ENCODE results near the gene KRT77. TPM values are rescaled to one million over a fixed set of nuclear protein-coding genes. Genes with fewer than 3 reads are reported as not detected.
"Not testable (repeated sequence)": the region's sequence is repeated elsewhere in the genome, so short reads cannot be mapped to it uniquely, and the experiment has no call there.

Gene KRT77
- total RNA-seq, 1 donor: not detected

DNA sequence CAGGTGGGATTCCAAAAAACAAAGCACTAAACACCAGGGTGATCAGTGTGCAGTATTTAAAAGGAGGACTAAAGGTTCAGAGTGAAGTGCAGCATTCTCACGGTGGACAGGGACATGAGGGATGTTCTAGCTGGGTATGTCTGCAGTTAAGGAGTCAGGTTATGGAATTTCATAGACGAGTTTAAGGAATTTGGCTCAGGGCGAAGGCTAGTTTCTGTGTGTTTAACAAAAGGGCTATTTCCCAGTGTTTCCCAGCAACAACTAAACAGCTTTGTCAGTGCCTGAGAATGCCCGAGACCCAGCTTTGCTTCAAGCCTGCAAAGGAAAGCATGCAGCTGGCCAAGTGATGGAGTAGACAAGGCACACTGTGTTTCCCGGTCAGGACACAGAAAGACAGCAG is 30.1 kb downstream of the KRT77 start:
- DNase-seq (ENCODE audit: insufficient read length, low spot score, missing footprints): no peak
- Histone ChIP-seq H3K4me2 (ENCODE audit: insufficient read depth, low read length) (no peak overlapping the region), H2AFZ (ENCODE audit: low read length) (no peak overlapping the region), H4K20me1 (ENCODE audit: insufficient read depth, low read length) (no peaks in the 10 kb centered on the region), H3K27me3 (ENCODE audit: insufficient read depth, low read length) (peaks cover 47% of the 10 kb centered on the region), H3K27ac (ENCODE audit: low read depth, low read length) (no peak overlapping the region), H3K9me3 (ENCODE audit: low read depth, low read length) (no peaks in the 10 kb centered on the region), H3K4me1 (ENCODE audit: insufficient read depth, low read length) (no peaks in the 10 kb centered on the region), H3K4me3 (ENCODE audit: insufficient read depth, low read length) (no peak overlapping the region), H3K79me2 (ENCODE audit: insufficient read depth, low read length) (no peaks in the 10 kb centered on the region), H3K36me3 (ENCODE audit: insufficient read depth, low read length) (no peaks in the 10 kb centered on the region)
- TF ChIP-seq, protein P1, sequence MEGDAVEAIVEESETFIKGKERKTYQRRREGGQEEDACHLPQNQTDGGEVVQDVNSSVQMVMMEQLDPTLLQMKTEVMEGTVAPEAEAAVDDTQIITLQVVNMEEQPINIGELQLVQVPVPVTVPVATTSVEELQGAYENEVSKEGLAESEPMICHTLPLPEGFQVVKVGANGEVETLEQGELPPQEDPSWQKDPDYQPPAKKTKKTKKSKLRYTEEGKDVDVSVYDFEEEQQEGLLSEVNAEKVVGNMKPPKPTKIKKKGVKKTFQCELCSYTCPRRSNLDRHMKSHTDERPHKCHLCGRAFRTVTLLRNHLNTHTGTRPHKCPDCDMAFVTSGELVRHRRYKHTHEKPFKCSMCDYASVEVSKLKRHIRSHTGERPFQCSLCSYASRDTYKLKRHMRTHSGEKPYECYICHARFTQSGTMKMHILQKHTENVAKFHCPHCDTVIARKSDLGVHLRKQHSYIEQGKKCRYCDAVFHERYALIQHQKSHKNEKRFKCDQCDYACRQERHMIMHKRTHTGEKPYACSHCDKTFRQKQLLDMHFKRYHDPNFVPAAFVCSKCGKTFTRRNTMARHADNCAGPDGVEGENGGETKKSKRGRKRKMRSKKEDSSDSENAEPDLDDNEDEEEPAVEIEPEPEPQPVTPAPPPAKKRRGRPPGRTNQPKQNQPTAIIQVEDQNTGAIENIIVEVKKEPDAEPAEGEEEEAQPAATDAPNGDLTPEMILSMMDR (IDR thresholded peaks at IDR 0.05; ENCODE audit: extremely low read depth, low read depth, low read length): no peak

DNA sequence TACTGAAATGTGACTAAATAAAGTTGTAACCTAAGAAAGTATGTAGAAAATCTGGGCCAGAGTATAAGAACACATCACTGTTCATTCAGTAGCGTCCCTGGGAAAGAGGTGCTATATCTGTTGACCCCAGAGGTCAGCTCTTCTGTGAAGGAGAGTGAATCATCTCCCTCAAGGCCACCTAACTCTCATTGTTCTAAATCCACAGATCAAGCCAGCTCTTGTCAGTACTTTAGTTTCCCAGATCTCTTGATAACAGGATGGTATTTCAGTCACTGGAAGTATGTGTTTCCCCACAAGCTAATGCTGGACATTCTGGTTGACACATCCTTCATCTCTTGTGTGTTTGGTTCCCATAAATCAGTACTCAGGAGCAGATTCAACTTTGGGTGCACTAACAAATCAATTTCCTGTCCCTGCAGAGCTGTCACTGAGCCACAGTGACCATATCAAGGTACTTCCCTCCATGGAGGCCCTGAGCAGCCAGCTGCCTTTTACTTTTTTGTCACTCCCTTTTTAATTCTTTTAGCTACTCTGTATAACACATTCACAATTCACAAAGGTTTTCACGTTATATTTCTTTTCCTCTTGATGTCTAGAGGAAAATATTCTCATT is 30.9 kb downstream of the KRT77 start:
- DNase-seq (ENCODE audit: insufficient read length, low spot score, missing footprints): no peak
- TF ChIP-seq, protein P1 (IDR thresholded peaks at IDR 0.05; ENCODE audit: extremely low read depth, low read depth, low read length): no peak

GRCh38 chr12:52670961-52671360 is 32.4 kb downstream of the KRT77 start:
- Histone ChIP-seq H4K20me1 (ENCODE audit: insufficient read depth, low read length) (no peaks in the 10 kb centered on the region), H3K4me3 (ENCODE audit: insufficient read depth, low read length) (no peak overlapping the region), H3K27me3 (ENCODE audit: insufficient read depth, low read length) (peaks cover 28% of the 10 kb centered on the region), H3K36me3 (ENCODE audit: insufficient read depth, low read length) (no peaks in the 10 kb centered on the region), H3K9me3 (ENCODE audit: low read depth, low read length) (no peaks in the 10 kb centered on the region), H2AFZ (ENCODE audit: low read length) (no peak overlapping the region), H3K27ac (ENCODE audit: low read depth, low read length) (no peak overlapping the region), H3K4me2 (ENCODE audit: insufficient read depth, low read length) (no peak overlapping the region), H3K4me1 (ENCODE audit: insufficient read depth, low read length) (no peaks in the 10 kb centered on the region), H3K79me2 (ENCODE audit: insufficient read depth, low read length) (no peaks in the 10 kb centered on the region)
- no peak for DNase-seq (ENCODE audit: insufficient read length, low spot score, missing footprints)
- TF ChIP-seq, protein P1 (IDR thresholded peaks at IDR 0.05; ENCODE audit: extremely low read depth, low read depth, low read length): no peak

More for the DNA sequence above, 30.9 kb downstream of the KRT77 start:
- H3K36me3 ChIP-seq (ENCODE audit: insufficient read depth, low read length): no peaks in the 10 kb centered on the region
- H3K27me3 ChIP-seq (ENCODE audit: insufficient read depth, low read length): peaks cover 41% of the 10 kb centered on the region
- no peak overlapping the region for H3K4me3 ChIP-seq (ENCODE audit: insufficient read depth, low read length)
- no peaks in the 10 kb centered on the region for H4K20me1 ChIP-seq (ENCODE audit: insufficient read depth, low read length)
- H3K4me2 ChIP-seq (ENCODE audit: insufficient read depth, low read length): no peak overlapping the region
- no peak overlapping the region for H2AFZ ChIP-seq (ENCODE audit: low read length)
- H3K4me1 ChIP-seq (ENCODE audit: insufficient read depth, low read length): no peaks in the 10 kb centered on the region
- no peaks in the 10 kb centered on the region for H3K9me3 ChIP-seq (ENCODE audit: low read depth, low read length)
- no peak overlapping the region for H3K27ac ChIP-seq (ENCODE audit: low read depth, low read length)
- H3K79me2 ChIP-seq (ENCODE audit: insufficient read depth, low read length): no peaks in the 10 kb centered on the region

GRCh38 chr12:52670506-52670905 is 32.8 kb downstream of the KRT77 start:
- Histone ChIP-seq H3K4me3 (ENCODE audit: insufficient read depth, low read length) (no peak overlapping the region), H4K20me1 (ENCODE audit: insufficient read depth, low read length) (no peaks in the 10 kb centered on the region), H3K4me2 (ENCODE audit: insufficient read depth, low read length) (no peak overlapping the region), H3K27me3 (ENCODE audit: insufficient read depth, low read length) (peaks cover 33% of the 10 kb centered on the region), H3K79me2 (ENCODE audit: insufficient read depth, low read length) (no peaks in the 10 kb centered on the region), H2AFZ (ENCODE audit: low read length) (no peak overlapping the region), H3K9me3 (ENCODE audit: low read depth, low read length) (no peaks in the 10 kb centered on the region), H3K4me1 (ENCODE audit: insufficient read depth, low read length) (no peaks in the 10 kb centered on the region), H3K27ac (ENCODE audit: low read depth, low read length) (no peak overlapping the region), H3K36me3 (ENCODE audit: insufficient read depth, low read length) (no peaks in the 10 kb centered on the region)
- no peak for DNase-seq (ENCODE audit: insufficient read length, low spot score, missing footprints)
- TF ChIP-seq, protein P1 (IDR thresholded peaks at IDR 0.05; ENCODE audit: extremely low read depth, low read depth, low read length): no peak

DNA sequence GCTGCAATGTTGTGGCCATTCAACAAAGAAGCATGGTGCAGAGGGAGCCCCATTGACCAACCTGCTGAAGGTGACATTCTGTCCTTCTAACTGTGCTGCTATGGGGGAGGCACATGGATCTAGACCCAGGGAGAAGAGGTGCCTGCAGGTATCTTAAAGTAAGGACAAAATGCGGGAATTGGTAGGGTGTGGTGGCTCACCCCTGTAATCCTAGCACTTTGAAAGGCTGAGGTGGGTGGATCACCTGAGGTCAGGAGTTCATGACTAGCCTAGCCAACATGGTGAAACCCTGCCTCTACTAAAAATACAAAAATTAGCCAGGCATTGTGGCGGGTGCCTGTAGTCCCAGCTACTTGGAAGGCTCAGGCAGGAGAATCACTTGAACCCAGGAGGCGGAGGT is 33.4 kb downstream of the KRT77 start:
- H3K4me1 ChIP-seq (ENCODE audit: insufficient read depth, low read length); H4K20me1 ChIP-seq (ENCODE audit: insufficient read depth, low read length); DNase-seq (ENCODE audit: insufficient read length, low spot score, missing footprints); H3K27ac ChIP-seq (ENCODE audit: low read depth, low read length); H2AFZ ChIP-seq (ENCODE audit: low read length); H3K79me2 ChIP-seq (ENCODE audit: insufficient read depth, low read length); H3K9me3 ChIP-seq (ENCODE audit: low read depth, low read length); H3K4me3 ChIP-seq (ENCODE audit: insufficient read depth, low read length); H3K36me3 ChIP-seq (ENCODE audit: insufficient read depth, low read length); H3K4me2 ChIP-seq (ENCODE audit: insufficient read depth, low read length): not testable (repeated sequence)
- H3K27me3 ChIP-seq (ENCODE audit: insufficient read depth, low read length): peaks cover 38% of the 10 kb centered on the region

Measured in osteoblast (primary cell).